ENCODE data around the gene CERS6. TPM values are rescaled to one million over a fixed set of nuclear protein-coding genes. Genes with fewer than 3 reads are reported as not detected.

The CERS6 gene
- polyA plus RNA-seq, 1 donor (not counting 4 experiments of a cell fraction or from before 2014, with no cell fraction given): 19.5 TPM

GRCh38 chr2:168622559-168622958 is 166.5 kb downstream of the CERS6 start:
- no peak for FAIRE-seq
- no peaks in the 10 kb centered on the region for H3K36me3 ChIP-seq (ENCODE audit: control insufficient read depth in 2 of 2, extremely low read depth in 1 of 2, insufficient read depth in 2 of 2, low read length in 2 of 2)
- no peaks in the 10 kb centered on the region for H4K20me1 ChIP-seq (ENCODE audit: control insufficient read depth, extremely low read depth, insufficient read depth, low read length)
- H2AFZ ChIP-seq (ENCODE audit: control insufficient read depth, low read length): no peak overlapping the region
- H3K4me1 ChIP-seq (ENCODE audit: control insufficient read depth, extremely low read depth, insufficient read depth, low read length): no peaks in the 10 kb centered on the region
- no peak overlapping the region for H3K4me3 ChIP-seq (ENCODE audit: control insufficient read depth in 2 of 3, extremely low read depth in 1 of 3, insufficient read depth in 2 of 3, low read depth in 1 of 3, low read length in 3 of 3)
- no peak for DNase-seq (ENCODE audit: low read depth, low spot score)
- no peaks in the 10 kb centered on the region for H3K9me1 ChIP-seq (ENCODE audit: control insufficient read depth, extremely low read depth, insufficient read depth, low read length)
- no peak overlapping the region for H3K27ac ChIP-seq (ENCODE audit: control insufficient read depth, insufficient read depth, low read length)
- peaks cover 2% of the 10 kb centered on the region for H3K79me2 ChIP-seq (ENCODE audit: control insufficient read depth, insufficient read depth, low read length)
- dilution Hi-C loops (cut with MboI; ENCODE audit: extremely low pct_ligation_motif_present, low sequenced_read_pairs): no loop called here
- no peak overlapping the region for H3K4me2 ChIP-seq (ENCODE audit: control insufficient read depth, extremely low read depth, insufficient read depth, low read depth, low read length)
- H3K27me3 ChIP-seq (ENCODE audit: control insufficient read depth, extremely low read depth, insufficient read depth, low read length): no peaks in the 10 kb centered on the region
- H3K9me3 ChIP-seq (ENCODE audit: control insufficient read depth, low read depth, low read length): no peaks in the 10 kb centered on the region
- H3K9ac ChIP-seq (ENCODE audit: control insufficient read depth, extremely low read depth, insufficient read depth, low read length): no peak overlapping the region
- no peak for TF ChIP-seq EZH2 (IDR thresholded peaks at IDR 0.05; ENCODE audit: low read length)
- no peak for TF ChIP-seq CTCF (optimal IDR thresholded peaks at IDR 0.05 in 1 of 3, IDR thresholded peaks at IDR 0.05 in 1 of 3, conservative IDR thresholded peaks at IDR 0.05 in 1 of 3; ENCODE audit: extremely low read depth in 1 of 3, insufficient read depth in 2 of 3, low read length in 3 of 3)

- H3K4me3 ChIP-seq (ENCODE audit: control insufficient read depth in 2 of 3, extremely low read depth in 1 of 3, insufficient read depth in 2 of 3, low read depth in 1 of 3, low read length in 3 of 3): no peak overlapping the region
- no peak for TF ChIP-seq CTCF (optimal IDR thresholded peaks at IDR 0.05 in 1 of 3, IDR thresholded peaks at IDR 0.05 in 1 of 3, conservative IDR thresholded peaks at IDR 0.05 in 1 of 3; ENCODE audit: extremely low read depth in 1 of 3, insufficient read depth in 2 of 3, low read length in 3 of 3)
- TF ChIP-seq EZH2 (IDR thresholded peaks at IDR 0.05; ENCODE audit: low read length): no peak
- DNase-seq (ENCODE audit: low read depth, low spot score): no peak
- H3K9me1 ChIP-seq (ENCODE audit: control insufficient read depth, extremely low read depth, insufficient read depth, low read length): no peaks in the 10 kb centered on the region
- no peak overlapping the region for H3K27ac ChIP-seq (ENCODE audit: control insufficient read depth, insufficient read depth, low read length)
- no peaks in the 10 kb centered on the region for H3K9me3 ChIP-seq (ENCODE audit: control insufficient read depth, low read depth, low read length)
- H3K27me3 ChIP-seq (ENCODE audit: control insufficient read depth, extremely low read depth, insufficient read depth, low read length): no peaks in the 10 kb centered on the region
- no peaks in the 10 kb centered on the region for H3K4me1 ChIP-seq (ENCODE audit: control insufficient read depth, extremely low read depth, insufficient read depth, low read length)
- no peak overlapping the region for H2AFZ ChIP-seq (ENCODE audit: control insufficient read depth, low read length)
- H3K9ac ChIP-seq (ENCODE audit: control insufficient read depth, extremely low read depth, insufficient read depth, low read length): no peak overlapping the region
- H4K20me1 ChIP-seq (ENCODE audit: control insufficient read depth, extremely low read depth, insufficient read depth, low read length): no peaks in the 10 kb centered on the region
- FAIRE-seq: no peak
- peaks cover 2% of the 10 kb centered on the region for H3K79me2 ChIP-seq (ENCODE audit: control insufficient read depth, insufficient read depth, low read length)
- H3K36me3 ChIP-seq (ENCODE audit: control insufficient read depth in 2 of 2, extremely low read depth in 1 of 2, insufficient read depth in 2 of 2, low read length in 2 of 2): no peaks in the 10 kb centered on the region
- dilution Hi-C loops (cut with MboI; ENCODE audit: extremely low pct_ligation_motif_present, low sequenced_read_pairs): no loop called here
- no peak overlapping the region for H3K4me2 ChIP-seq (ENCODE audit: control insufficient read depth, extremely low read depth, insufficient read depth, low read depth, low read length)
Measured at GRCh38 chr2:168624028-168624427, 168.0 kb downstream of the CERS6 start.
